CD4-positive, CD25-positive, alpha-beta regulatory T cell (primary cell): ENCODE measurements around the gene P2RY8. TPM values are rescaled to one million over a fixed set of nuclear protein-coding genes. Genes with fewer than 3 reads are reported as not detected.
"Not testable (repeated sequence)": the region's sequence is repeated elsewhere in the genome, so short reads cannot be mapped to it uniquely, and the experiment has no call there.

Experiments
- ATAC-seq, 2 donors: fragments of 150-1000 bp; cut with Tn5 transposase; one replicate each; pipeline ENCODE4 v1.10.0; 2021; ENCODE audit warnings: low read depth in 2 of 2, moderate number of reproducible peaks in 2 of 2, moderate library complexity in 1 of 2
- DNase-seq, 3 donors: peaks; one replicate each; pipeline versions ENCODE4 v3.0.0 to v3.0.0-alpha.2; 2012 to 2022; ENCODE audit warnings: mixed read lengths in 1 of 3
- H3K27ac ChIP-seq: one replicate; pipeline ENCODE4 v1.7.0; 2013; ENCODE audit warnings: mild to moderate bottlenecking, low read length; ENCODE audit not compliant: insufficient read depth, poor library complexity, severe bottlenecking
- H3K27me3 ChIP-seq: one replicate; pipeline ENCODE4 v1.7.0; 2013; ENCODE audit warnings: low read length; ENCODE audit not compliant: control insufficient read depth, insufficient read depth
- H3K36me3 ChIP-seq: one replicate; pipeline ENCODE4 v1.7.0; 2013; ENCODE audit warnings: mild to moderate bottlenecking, low read length, moderate library complexity; ENCODE audit not compliant: control insufficient read depth, insufficient read depth
- H3K4me1 ChIP-seq: 2 replicates; pipeline ENCODE4 v1.7.0; 2013; ENCODE audit warnings: mild to moderate bottlenecking, low read length; ENCODE audit not compliant: insufficient read depth, control insufficient read depth, poor library complexity, severe bottlenecking
- H3K4me3 ChIP-seq: one replicate; pipeline ENCODE4 v1.7.0; 2013; ENCODE audit warnings: low read depth, mild to moderate bottlenecking, low read length, moderate library complexity
- H3K9me3 ChIP-seq, 2 experiments: 1 replicate in 1 of 2; 2 replicates in 1 of 2; pipeline ENCODE4 v1.7.0; 2013; ENCODE audit warnings: low read length in 2 of 2, mild to moderate bottlenecking in 1 of 2, moderate library complexity in 1 of 2; ENCODE audit not compliant: control insufficient read depth in 2 of 2
- H3K27ac Mint-ChIP-seq, 3 donors: one replicate each; pipeline ENCODE4 v1.8.0; 2020 to 2022; ENCODE audit warnings: mild to moderate bottlenecking in 3 of 3, mixed read lengths in 3 of 3, moderate library complexity in 2 of 3
- H3K27me3 Mint-ChIP-seq: one replicate; pipeline ENCODE4 v1.8.0; 2022; ENCODE audit warnings: mild to moderate bottlenecking, mixed read lengths
- H3K36me3 Mint-ChIP-seq: one replicate; pipeline ENCODE4 v1.8.0; 2020; ENCODE audit warnings: mixed read lengths
- H3K4me1 Mint-ChIP-seq, 4 donors: one replicate each; pipeline ENCODE4 v1.8.0; 2020 to 2022; ENCODE audit warnings: mixed read lengths in 4 of 4, mild to moderate bottlenecking in 1 of 4
- H3K4me3 Mint-ChIP-seq, 4 donors: one replicate each; pipeline ENCODE4 v1.8.0; 2020 to 2022; ENCODE audit warnings: mild to moderate bottlenecking in 4 of 4, mixed read lengths in 4 of 4, moderate library complexity in 3 of 4
- H3K9me3 Mint-ChIP-seq, 7 donors: one replicate each; pipeline ENCODE4 v1.8.0; 2020 to 2022; ENCODE audit warnings: mixed read lengths in 7 of 7, mild to moderate bottlenecking in 3 of 7, moderate library complexity in 2 of 7
- polyA plus RNA-seq, 4 donors: library from polyadenylated mRNA; unstranded; fragments of 300-500 nt; fragmentation: Illumina TruSeq; gene quantifications; one replicate each; pipeline ENCODE4 v1.2.3, GENCODE V29; 2021
- total RNA-seq: library from RNA; stranded (reverse); gene quantifications from one replicate; pipeline ENCODE4 v1.2.3, GENCODE V29; 2022

P2RY8 gene
- total and polyA plus RNA-seq, 5 donors from 2014 or later, result 158 to 222 (median 195) TPM

GRCh38 chrX:1576201-1576992, 39.4 kb upstream of the P2RY8 start:
- Mint-ChIP-seq H3K27me3 (no peaks in the 10 kb centered on the region), H3K36me3 (no peaks in the 10 kb centered on the region), H3K9me3 (no peaks in the 10 kb centered on the region), H3K4me1 (peaks cover 6 to 21% (median 7%) of the 10 kb centered on the region in 4 donors), H3K4me3 (no peak overlapping the region), H3K27ac (no peak overlapping the region)
- H3K27ac ChIP-seq, result peak overlapping the region; percentile 31
- peak; percentile 46 to 61 for ATAC-seq
- no peaks in the 10 kb centered on the region for H3K9me3 ChIP-seq
- H3K4me1 ChIP-seq, result peaks cover 42% of the 10 kb centered on the region
- DNase-seq, result peak in 1 of 3 donors; percentile 52
- H3K27me3 ChIP-seq, result no peaks in the 10 kb centered on the region
- no peaks in the 10 kb centered on the region for H3K36me3 ChIP-seq
- H3K4me3 ChIP-seq, result peak overlapping the region; percentile 55

DNA sequence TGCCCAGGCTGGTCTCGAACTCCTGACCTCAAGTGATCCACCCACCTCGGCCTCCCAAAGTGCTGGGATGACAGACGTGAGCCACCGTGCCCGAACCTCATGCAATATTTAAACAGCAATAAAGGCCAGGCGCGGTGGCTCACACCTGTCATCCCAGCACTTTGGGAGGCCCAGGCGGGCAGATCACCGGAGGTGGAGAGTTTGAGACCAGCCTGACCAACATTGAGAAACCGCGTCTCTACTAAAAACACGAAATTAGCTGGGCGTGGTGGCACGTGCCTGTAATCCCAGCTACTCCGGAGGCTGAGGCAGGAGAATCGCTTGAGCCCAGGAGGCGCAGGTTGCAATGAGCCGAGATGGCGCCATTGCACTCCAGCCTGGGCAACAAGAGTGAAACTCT, 37.2 kb upstream of the P2RY8 start:
- not testable (repeated sequence) for H3K27me3 Mint-ChIP-seq, H3K27ac ChIP-seq, H3K9me3 Mint-ChIP-seq, H3K36me3 ChIP-seq, H3K4me3 Mint-ChIP-seq, H3K4me3 ChIP-seq, H3K27ac Mint-ChIP-seq, H3K27me3 ChIP-seq, DNase-seq, ATAC-seq, H3K36me3 Mint-ChIP-seq, H3K9me3 ChIP-seq
- H3K4me1 ChIP-seq, result peaks cover 52% of the 10 kb centered on the region
- H3K4me1 Mint-ChIP-seq, result peaks cover 4 to 31% (median 12%) of the 10 kb centered on the region in 4 donors

GRCh38 chrX:1564750-1565683, 28.0 kb upstream of the P2RY8 start:
- Histone ChIP-seq H3K27ac (peak overlapping the region; percentile 51), H3K9me3 (no peaks in the 10 kb centered on the region), H3K27me3 (no peaks in the 10 kb centered on the region), H3K36me3 (no peaks in the 10 kb centered on the region), H3K4me1 (peaks cover 42% of the 10 kb centered on the region), H3K4me3 (peak overlapping the region; percentile 61)
- no peaks in the 10 kb centered on the region for H3K36me3 Mint-ChIP-seq
- H3K27me3 Mint-ChIP-seq, result no peaks in the 10 kb centered on the region
- DNase-seq (peak in 1 of 3 donors; percentile 27), ATAC-seq (peak; percentile 50 to 52)
- H3K4me3 Mint-ChIP-seq, result peak overlapping the region; percentile 17 to 77 (median 52)
- H3K4me1 Mint-ChIP-seq, result peaks cover 14 to 70% (median 43%) of the 10 kb centered on the region in 4 donors
- peaks cover 0 to 4% (median 0%) of the 10 kb centered on the region in 7 donors for H3K9me3 Mint-ChIP-seq
- peak overlapping the region; percentile 25 to 80 (median 58) for H3K27ac Mint-ChIP-seq

GRCh38 chrX:1564077-1564476, 27.1 kb upstream of the P2RY8 start:
- H3K27me3 Mint-ChIP-seq, ATAC-seq, H3K36me3 ChIP-seq, H3K9me3 Mint-ChIP-seq, H3K27ac ChIP-seq, H3K4me3 ChIP-seq, H3K9me3 ChIP-seq, DNase-seq, H3K36me3 Mint-ChIP-seq, H3K27me3 ChIP-seq: not testable (repeated sequence)
- H3K4me3 Mint-ChIP-seq, result peak overlapping the region; percentile 0 to 76 (median 42)
- peaks cover 8 to 69% (median 38%) of the 10 kb centered on the region in 4 donors for H3K4me1 Mint-ChIP-seq
- peak overlapping the region; percentile 79 to 83 (median 82) for H3K27ac Mint-ChIP-seq
- H3K4me1 ChIP-seq, result peaks cover 37% of the 10 kb centered on the region

GRCh38 chrX:1561164-1561563, 24.2 kb upstream of the P2RY8 start:
- no peak for ATAC-seq
- Histone ChIP-seq H3K4me3 (no peak overlapping the region), H3K27ac (no peak overlapping the region), H3K4me1 (peaks cover 37% of the 10 kb centered on the region), H3K9me3 (no peaks in the 10 kb centered on the region), H3K36me3 (no peaks in the 10 kb centered on the region), H3K27me3 (no peaks in the 10 kb centered on the region)
- Mint-ChIP-seq H3K36me3 (no peaks in the 10 kb centered on the region), H3K27ac (peak overlapping the region; percentile 73 to 97 (median 73)), H3K4me1 (peaks cover 18 to 88% (median 50%) of the 10 kb centered on the region in 4 donors), H3K27me3 (no peaks in the 10 kb centered on the region), H3K4me3 (peak overlapping the region in 1 of 4 donors; percentile 48), H3K9me3 (peaks cover 0 to 8% (median 0%) of the 10 kb centered on the region in 7 donors)
- DNase-seq, result no peak

GRCh38 chrX:1558761-1559468, 21.9 kb upstream of the P2RY8 start:
- H3K9me3 ChIP-seq, result peaks cover 2 to 5% of the 10 kb centered on the region in 2 experiments
- H3K4me1 ChIP-seq, result peaks cover 40% of the 10 kb centered on the region
- no peaks in the 10 kb centered on the region for H3K27me3 ChIP-seq
- H3K27ac Mint-ChIP-seq, result peak overlapping the region in 2 of 3 donors; percentile 25 to 36
- no peaks in the 10 kb centered on the region for H3K36me3 ChIP-seq
- H3K4me3 Mint-ChIP-seq, result peak overlapping the region in 1 of 4 donors; percentile 35
- H3K4me1 Mint-ChIP-seq, result peaks cover 27 to 83% (median 52%) of the 10 kb centered on the region in 4 donors
- H3K27ac ChIP-seq, result no peak overlapping the region
- peaks cover 5% of the 10 kb centered on the region for H3K27me3 Mint-ChIP-seq
- no peak for DNase-seq
- H3K36me3 Mint-ChIP-seq, result peaks cover 11% of the 10 kb centered on the region
- H3K4me3 ChIP-seq, result no peak overlapping the region
- H3K9me3 Mint-ChIP-seq, result peaks cover 0 to 12% (median 6%) of the 10 kb centered on the region in 7 donors
- ATAC-seq, result no peak

- H3K36me3 Mint-ChIP-seq, result peaks cover 14% of the 10 kb centered on the region
- not testable (repeated sequence) for H3K27me3 ChIP-seq, ATAC-seq, DNase-seq, H3K4me3 ChIP-seq, H3K36me3 ChIP-seq, H3K27ac ChIP-seq, H3K27me3 Mint-ChIP-seq, H3K9me3 ChIP-seq
- peaks cover under 1 to 15% (median 6%) of the 10 kb centered on the region in 7 donors for H3K9me3 Mint-ChIP-seq
- peaks cover 27 to 84% (median 47%) of the 10 kb centered on the region in 4 donors for H3K4me1 Mint-ChIP-seq
- H3K4me3 Mint-ChIP-seq, result peak overlapping the region in 3 of 4 donors; percentile 4 to 61 (median 48)
- H3K27ac Mint-ChIP-seq, result peak overlapping the region; percentile 60 to 92 (median 62)
- H3K4me1 ChIP-seq, result peaks cover 46% of the 10 kb centered on the region
Observed at GRCh38 chrX:1557442-1557841, 20.5 kb upstream of the P2RY8 start.
